ENCODE results near the gene GEMIN5. TPM values are rescaled to one million over a fixed set of nuclear protein-coding genes. Genes with fewer than 3 reads are reported as not detected.

Gene GEMIN5, protein sequence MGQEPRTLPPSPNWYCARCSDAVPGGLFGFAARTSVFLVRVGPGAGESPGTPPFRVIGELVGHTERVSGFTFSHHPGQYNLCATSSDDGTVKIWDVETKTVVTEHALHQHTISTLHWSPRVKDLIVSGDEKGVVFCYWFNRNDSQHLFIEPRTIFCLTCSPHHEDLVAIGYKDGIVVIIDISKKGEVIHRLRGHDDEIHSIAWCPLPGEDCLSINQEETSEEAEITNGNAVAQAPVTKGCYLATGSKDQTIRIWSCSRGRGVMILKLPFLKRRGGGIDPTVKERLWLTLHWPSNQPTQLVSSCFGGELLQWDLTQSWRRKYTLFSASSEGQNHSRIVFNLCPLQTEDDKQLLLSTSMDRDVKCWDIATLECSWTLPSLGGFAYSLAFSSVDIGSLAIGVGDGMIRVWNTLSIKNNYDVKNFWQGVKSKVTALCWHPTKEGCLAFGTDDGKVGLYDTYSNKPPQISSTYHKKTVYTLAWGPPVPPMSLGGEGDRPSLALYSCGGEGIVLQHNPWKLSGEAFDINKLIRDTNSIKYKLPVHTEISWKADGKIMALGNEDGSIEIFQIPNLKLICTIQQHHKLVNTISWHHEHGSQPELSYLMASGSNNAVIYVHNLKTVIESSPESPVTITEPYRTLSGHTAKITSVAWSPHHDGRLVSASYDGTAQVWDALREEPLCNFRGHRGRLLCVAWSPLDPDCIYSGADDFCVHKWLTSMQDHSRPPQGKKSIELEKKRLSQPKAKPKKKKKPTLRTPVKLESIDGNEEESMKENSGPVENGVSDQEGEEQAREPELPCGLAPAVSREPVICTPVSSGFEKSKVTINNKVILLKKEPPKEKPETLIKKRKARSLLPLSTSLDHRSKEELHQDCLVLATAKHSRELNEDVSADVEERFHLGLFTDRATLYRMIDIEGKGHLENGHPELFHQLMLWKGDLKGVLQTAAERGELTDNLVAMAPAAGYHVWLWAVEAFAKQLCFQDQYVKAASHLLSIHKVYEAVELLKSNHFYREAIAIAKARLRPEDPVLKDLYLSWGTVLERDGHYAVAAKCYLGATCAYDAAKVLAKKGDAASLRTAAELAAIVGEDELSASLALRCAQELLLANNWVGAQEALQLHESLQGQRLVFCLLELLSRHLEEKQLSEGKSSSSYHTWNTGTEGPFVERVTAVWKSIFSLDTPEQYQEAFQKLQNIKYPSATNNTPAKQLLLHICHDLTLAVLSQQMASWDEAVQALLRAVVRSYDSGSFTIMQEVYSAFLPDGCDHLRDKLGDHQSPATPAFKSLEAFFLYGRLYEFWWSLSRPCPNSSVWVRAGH (N-terminal part only)
- 9.8 TPM in 2 replicates for total RNA-seq

DNA sequence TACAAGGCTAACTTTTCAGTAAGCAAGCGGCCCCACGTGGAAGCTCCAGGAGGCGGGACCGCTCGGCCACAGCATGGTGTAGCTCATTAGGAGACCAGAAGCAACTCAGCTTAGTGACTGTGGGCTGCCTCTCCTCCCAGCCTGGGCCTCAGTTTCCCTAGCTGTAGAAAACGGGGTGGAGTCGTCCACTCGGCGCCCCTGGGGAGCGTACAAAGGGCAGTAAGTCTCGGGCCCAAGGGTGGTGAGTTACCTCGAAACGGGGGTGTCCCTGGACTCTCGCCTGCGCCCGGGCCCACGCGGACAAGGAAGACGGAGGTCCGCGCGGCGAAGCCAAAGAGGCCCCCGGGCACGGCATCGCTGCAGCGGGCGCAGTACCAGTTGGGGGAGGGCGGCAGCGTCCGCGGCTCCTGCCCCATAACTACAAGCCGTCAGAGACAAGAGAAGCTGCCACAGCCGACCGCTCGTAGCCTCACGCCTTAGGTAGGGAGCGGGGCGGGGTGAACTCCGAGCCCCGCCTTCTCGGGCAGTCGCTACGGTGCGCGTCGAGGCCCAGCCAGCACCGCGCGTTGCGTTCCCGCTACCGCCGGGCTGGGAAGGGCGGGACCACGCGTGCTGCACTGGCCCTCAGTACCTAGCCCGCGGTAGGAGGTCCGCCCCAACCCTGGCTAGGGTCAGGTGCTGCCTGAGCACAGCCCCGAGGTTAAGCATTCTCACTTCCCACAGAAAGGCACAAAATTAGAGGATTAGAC lies at the start of gene GEMIN5:
Gene GEMIN5, minus strand, starts transcription at position 494 of the 749 bp plus-strand sequence. Its CDS starts 78 bp downstream, at position 416.

DNA sequence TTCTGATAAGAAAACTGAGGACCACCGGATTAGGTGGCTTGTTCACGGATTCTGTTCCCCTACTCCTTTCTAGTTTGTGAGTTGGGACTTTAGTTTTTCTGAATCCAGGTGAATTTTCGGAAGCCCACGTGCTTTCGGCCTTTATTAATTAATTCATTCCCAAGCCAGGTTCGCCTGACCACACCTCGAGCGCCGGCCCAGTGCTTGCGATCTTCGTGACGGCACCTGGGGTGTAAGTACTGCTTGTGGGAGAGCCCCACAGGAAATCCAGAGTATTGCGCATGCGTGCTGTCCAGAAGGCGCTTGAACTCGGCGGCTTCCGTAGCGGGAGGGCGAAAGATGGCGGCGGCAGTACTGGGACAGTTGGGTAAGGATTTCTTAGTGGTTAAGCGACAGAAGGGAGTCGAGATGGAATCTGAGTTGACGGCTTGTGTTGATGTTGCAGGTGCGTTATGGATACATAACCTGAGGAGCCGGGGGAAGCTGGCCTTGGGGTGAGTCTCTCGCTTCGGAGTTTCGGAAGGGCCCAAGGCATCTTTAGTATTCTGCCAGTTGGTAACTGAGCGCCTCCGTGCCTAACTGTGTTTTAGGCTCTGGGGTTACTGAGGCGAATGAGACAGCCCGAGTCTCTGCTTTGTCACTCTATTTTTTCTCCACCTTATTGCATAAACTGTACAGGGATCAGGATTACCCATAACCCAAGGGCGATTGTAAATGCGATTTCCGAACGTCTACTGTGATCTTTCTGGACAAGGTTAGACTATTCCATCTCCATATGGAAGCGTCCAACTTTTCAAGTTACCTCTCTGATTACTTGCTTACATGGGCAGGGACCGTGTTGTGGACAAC lies 3.0 kb upstream of the GEMIN5 start, which contains the start of gene MRPL22:
Gene MRPL22, plus strand, starts transcription at position 302 of the 849 bp plus-strand sequence. Its CDS starts 38 bp downstream, at position 340.

DNA sequence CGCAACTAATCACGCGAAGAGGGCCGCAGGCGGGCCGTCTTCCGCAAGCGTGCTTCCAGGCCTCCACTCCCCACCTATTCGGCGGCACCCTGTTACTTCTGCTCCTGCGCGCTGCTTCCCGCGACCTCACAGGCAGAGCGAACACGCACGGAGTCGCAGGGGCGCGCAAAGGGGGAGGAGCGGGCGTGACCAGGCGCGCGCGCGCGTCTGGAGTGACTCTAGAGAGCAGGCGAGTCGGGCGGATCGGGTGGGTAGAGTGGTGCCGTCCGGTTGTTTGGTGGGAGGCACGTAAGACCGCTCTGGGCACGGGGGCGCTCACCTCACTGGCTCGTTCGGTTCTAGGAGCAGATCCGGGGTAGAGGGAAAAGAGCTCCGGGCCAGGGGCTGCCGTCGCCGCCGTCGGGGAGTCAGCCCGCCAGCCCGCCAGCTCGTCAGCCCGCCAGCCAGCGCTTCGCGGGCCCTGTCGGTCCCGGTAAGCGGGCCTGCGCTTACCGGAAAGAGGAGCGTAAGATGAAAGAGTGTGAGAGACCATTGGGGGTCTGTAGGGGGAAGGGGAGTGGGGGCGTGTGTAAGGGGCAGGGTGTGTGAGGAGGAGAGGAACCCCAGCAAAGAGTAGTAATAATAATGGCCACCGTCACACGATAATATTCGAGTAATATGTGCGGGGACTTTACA lies 79.6 kb downstream of the GEMIN5 start, which contains the start of gene CNOT8:
Gene CNOT8, plus strand, starts transcription at position 331 of the 675 bp plus-strand sequence. CDS start 4,652 bp downstream, outside the sequence.

DNA sequence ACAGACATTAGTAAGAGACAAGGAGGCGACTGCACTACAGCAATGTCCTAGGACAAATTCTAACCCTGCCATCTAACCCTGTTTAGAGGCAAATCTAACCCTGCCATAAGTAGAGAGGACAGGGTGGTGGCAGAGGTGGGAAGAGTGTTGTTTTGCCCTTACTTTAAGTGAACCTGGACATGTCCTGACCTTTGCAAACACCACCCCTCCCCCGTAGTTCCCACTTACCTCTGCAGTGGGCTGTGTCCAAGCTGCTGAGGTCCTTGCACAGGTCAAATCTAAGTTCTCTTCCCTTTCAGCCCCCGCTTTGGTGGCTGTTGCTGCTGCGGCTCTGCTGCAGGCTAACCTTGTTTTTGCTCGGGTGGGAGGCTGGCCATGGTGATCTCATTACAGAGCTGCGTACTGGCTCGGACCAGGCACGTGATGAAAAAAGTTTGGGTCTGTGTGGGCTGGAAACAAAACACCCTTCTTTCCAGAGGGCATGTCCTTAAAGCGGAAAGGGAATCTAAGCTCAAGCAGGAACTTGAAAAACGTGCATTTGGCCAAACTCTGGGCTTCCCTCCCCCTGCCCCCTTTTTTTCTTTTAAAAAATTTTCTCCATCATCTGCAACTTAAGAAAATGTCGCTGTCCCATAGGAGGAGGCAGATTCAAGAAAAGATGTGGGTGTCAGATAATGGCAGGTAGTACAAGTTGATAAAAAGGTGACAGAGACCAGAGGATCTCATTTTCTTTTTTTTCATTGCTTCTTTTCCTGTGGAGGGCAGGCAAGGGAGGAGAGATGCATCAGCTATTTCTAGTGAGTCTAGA lies 87.6 kb downstream of the GEMIN5 start, which contains the start of gene FAXDC2:
Gene FAXDC2, minus strand, starts transcription at position 349 of the 808 bp plus-strand sequence. CDS start 12,425 bp downstream, outside the sequence.

Other genes starting within 250 kb of the GEMIN5 start
- gene LARP1, start 182.8 kb downstream of the GEMIN5 start, total RNA-seq, result 17.0 and 27.6 TPM in 2 replicates
- gene FAXDC2, start 87.6 kb downstream of the GEMIN5 start, total RNA-seq, result 18.4 and 21.1 TPM in 2 replicates
- 30.1 and 42.1 TPM in 2 replicates for gene CNOT8, start 79.6 kb downstream of the GEMIN5 start, total RNA-seq
- 21.1 and 23.0 TPM in 2 replicates for gene MRPL22, start 2.9 kb upstream of the GEMIN5 start, total RNA-seq
- under 0.01 and 0.09 TPM in 2 replicates for gene KIF4B, start 75.5 kb upstream of the GEMIN5 start, total RNA-seq

Measured in bronchial smooth muscle cell (primary cell).